GM19324 (cell line): Measurements from ENCODE around the gene CRKL.
A peak's percentile ranks its signal among the peaks of the same experiment; 100 is the strongest.

Experiments
- ATAC-seq: cut with Tn5 transposase; IDR thresholded peaks from one replicate; pipeline ENCODE4 v1.9.1; 2021; ENCODE audit warnings: mild to moderate bottlenecking, moderate library complexity; ENCODE audit not compliant: unreplicated experiment, low FRiP score

The CRKL gene

GRCh38 chr22:20979243-20979809, 62.1 kb downstream of the CRKL start:
- ATAC-seq: no peak

- ATAC-seq: no peak
Measured at GRCh38 chr22:20979940-20980453, 62.8 kb downstream of the CRKL start.

- ATAC-seq: no peak
Measured at GRCh38 chr22:20980523-20980922, 63.3 kb downstream of the CRKL start.

- no peak for ATAC-seq
Measured at GRCh38 chr22:20980938-20981722, 63.9 kb downstream of the CRKL start.

GRCh38 chr22:20981787-20982562, 64.8 kb downstream of the CRKL start, which contains the start of gene LZTR1:
Gene LZTR1 (plus strand): TSS chr22:20982297. CDS start chr22:20982372, 75 bp downstream.
- peak; percentile 85 for ATAC-seq

GRCh38 chr22:20982563-20982882, 65.3 kb downstream of the CRKL start:
- ATAC-seq: peak; percentile 4

- no peak for ATAC-seq
Measured at GRCh38 chr22:20983081-20983771, 66.0 kb downstream of the CRKL start.

- no peak for ATAC-seq
Measured at GRCh38 chr22:20985720-20986119, 68.5 kb downstream of the CRKL start.

- ATAC-seq: no peak
Measured at GRCh38 chr22:20986365-20986764, 69.2 kb downstream of the CRKL start.

GRCh38 chr22:20987375-20987774, 70.2 kb downstream of the CRKL start:
- ATAC-seq: no peak

- ATAC-seq: no peak
Measured at GRCh38 chr22:20988573-20989322, 71.5 kb downstream of the CRKL start.

- no peak for ATAC-seq
Measured at GRCh38 chr22:20989323-20990138, 72.3 kb downstream of the CRKL start.

- ATAC-seq: no peak
Measured at GRCh38 chr22:20990184-20991180, 73.3 kb downstream of the CRKL start.

- ATAC-seq: no peak
Measured at GRCh38 chr22:20991252-20992055, 74.2 kb downstream of the CRKL start.

- ATAC-seq: no peak
Measured at GRCh38 chr22:20992056-20992442, 74.8 kb downstream of the CRKL start.

- no peak for ATAC-seq
Measured at GRCh38 chr22:20992456-20993303, 75.5 kb downstream of the CRKL start.
